Panc1 (cell line): Measurements from ENCODE around the gene MYEOV. TPM values are rescaled to one million over a fixed set of nuclear protein-coding genes. Genes with fewer than 3 reads are reported as not detected.

Experiments
- ATAC-seq: fragments of 200-7000 bp; cut with Tn5 transposase; 2 replicates; pipeline ENCODE4 v1.9.1; 2020; ENCODE audit warnings: mild to moderate bottlenecking, moderate library complexity
- BruUV-seq: library from RNA; stranded (reverse); fragments of 400-500 nt; replicated peaks from 2 replicates; lab custom pipeline; 2021; lab: Mats Ljungman, UMichigan
- CTCF ChIA-PET: fragments of 300-600 bp; sonication (Branson Sonifier 250); formaldehyde crosslinking; loops from one replicate; lab custom pipeline; 2022; ENCODE audit warnings: antibody characterized with exemption; lab: Charles Lee
- POLR2A ChIA-PET: fragments of 300-600 bp; sonication (Branson Sonifier 250); formaldehyde crosslinking; loops from one replicate; lab custom pipeline; 2022; ENCODE audit warnings: antibody characterized with exemption; lab: Charles Lee
- DNase-seq: peaks from one replicate; pipeline ENCODE4 v3.0.0-alpha.2; 2010; ENCODE audit warnings: low read depth, low spot score
- H3K27ac ChIP-seq: 2 replicates; pipeline ENCODE4 v1.5.1; 2011; ENCODE audit warnings: mild to moderate bottlenecking, low read length, inconsistent platforms
- H3K27me3 ChIP-seq: fragments of 200-500 bp; sonication (Bioruptor generic); 2 replicates; pipeline ENCODE4 v1.6.0; 2014; ENCODE audit warnings: low read length, inconsistent platforms; ENCODE audit not compliant: control insufficient read depth, insufficient read depth
- H3K36me3 ChIP-seq: fragments of 200-500 bp; sonication (Bioruptor generic); 2 replicates; pipeline ENCODE4 v1.5.1; 2014; ENCODE audit warnings: inconsistent platforms, mild to moderate bottlenecking, low read length, moderate library complexity; ENCODE audit not compliant: control insufficient read depth, insufficient read depth
- H3K4me1 ChIP-seq: 2 replicates; pipeline ENCODE4 v1.5.1; 2011; ENCODE audit warnings: inconsistent platforms, mild to moderate bottlenecking, low read length, moderate library complexity; ENCODE audit not compliant: control insufficient read depth, insufficient read depth
- H3K4me3 ChIP-seq, 2 experiments: 2 replicates each; pipeline ENCODE4 v1.5.1; 2011 to 2012; ENCODE audit warnings: low read depth in 2 of 2, low read length in 2 of 2, mild to moderate bottlenecking in 2 of 2, inconsistent platforms in 1 of 2, moderate library complexity in 1 of 2
- H3K9me3 ChIP-seq: fragments of 200-500 bp; sonication (Bioruptor generic); 2 replicates; pipeline ENCODE4 v1.5.1; 2014; ENCODE audit warnings: low read depth, mild to moderate bottlenecking, inconsistent platforms, low read length, moderate library complexity; ENCODE audit not compliant: control insufficient read depth, insufficient read depth
- CTCF ChIP-seq: fragments of 450-650 bp; IDR thresholded peaks from 2 replicates; pipeline ENCODE4 v1.5.1; 2017; ENCODE audit warnings: mild to moderate bottlenecking
- POLR2AphosphoS5 ChIP-seq: IDR thresholded peaks from 2 replicates; pipeline ENCODE4 v1.6.1; 2012; ENCODE audit warnings: mild to moderate bottlenecking, low read depth, low read length, moderate library complexity
- SIN3A ChIP-seq: IDR thresholded peaks from 2 replicates; pipeline ENCODE4 v1.6.1; 2012; ENCODE audit warnings: low read depth, mild to moderate bottlenecking, low read length, moderate library complexity, borderline replicate concordance; ENCODE audit not compliant: insufficient read depth
- TCF7L2 ChIP-seq: IDR thresholded peaks from 2 replicates; pipeline ENCODE4 v1.6.1; 2011; ENCODE audit warnings: mild to moderate bottlenecking, low read depth, low read length, inconsistent platforms
- in situ Hi-C: cut with HindIII; loops from 2 replicates; pipeline ENCODE4 v1.10.0; 2016; ENCODE audit warnings: low sequenced_read_pairs, low pct_unique_long_range_greater_than_20kb
- intact Hi-C: fragments of 100-400 bp; cut with micrococcal nuclease; formaldehyde crosslinking; loops from one replicate; pipeline ENCODE4 v1.10.0; 2022; ENCODE audit not compliant: unreplicated experiment
- total RNA-seq: library from RNA; stranded (reverse); gene quantifications from one replicate; pipeline ENCODE4 v1.2.1, GENCODE V29; 2021; ENCODE audit not compliant: unreplicated experiment
- TF ChIP-seq, protein P1 (sequence below), 2 experiments: IDR thresholded peaks; 2 replicates each; pipeline ENCODE4 v1.6.1; 2011 to 2012; ENCODE audit warnings: low read depth in 2 of 2, control low read depth in 1 of 2, low read length in 1 of 2, mild to moderate bottlenecking in 1 of 2, moderate library complexity in 1 of 2; ENCODE audit not compliant: insufficient read depth in 1 of 2

MYEOV gene
- total RNA-seq, 1 experiment from 2014 or later, result 69.8 TPM

- no peak for DNase-seq
- in situ Hi-C loops, result no loop called here
- intact Hi-C loops, result no loop called here
- ChIA-PET POLR2A (no interaction called here), CTCF (no interaction called here)
- Histone ChIP-seq H3K27me3 (no peaks in the 10 kb centered on the region), H3K4me1 (peaks cover 60% of the 10 kb centered on the region), H3K4me3 (no peak overlapping the region), H3K27ac (peak overlapping the region; percentile 78), H3K36me3 (no peaks in the 10 kb centered on the region), H3K9me3 (no peaks in the 10 kb centered on the region)
- no peak for ATAC-seq
- no TSS peak for BruUV-seq
- TF ChIP-seq, protein P1, sequence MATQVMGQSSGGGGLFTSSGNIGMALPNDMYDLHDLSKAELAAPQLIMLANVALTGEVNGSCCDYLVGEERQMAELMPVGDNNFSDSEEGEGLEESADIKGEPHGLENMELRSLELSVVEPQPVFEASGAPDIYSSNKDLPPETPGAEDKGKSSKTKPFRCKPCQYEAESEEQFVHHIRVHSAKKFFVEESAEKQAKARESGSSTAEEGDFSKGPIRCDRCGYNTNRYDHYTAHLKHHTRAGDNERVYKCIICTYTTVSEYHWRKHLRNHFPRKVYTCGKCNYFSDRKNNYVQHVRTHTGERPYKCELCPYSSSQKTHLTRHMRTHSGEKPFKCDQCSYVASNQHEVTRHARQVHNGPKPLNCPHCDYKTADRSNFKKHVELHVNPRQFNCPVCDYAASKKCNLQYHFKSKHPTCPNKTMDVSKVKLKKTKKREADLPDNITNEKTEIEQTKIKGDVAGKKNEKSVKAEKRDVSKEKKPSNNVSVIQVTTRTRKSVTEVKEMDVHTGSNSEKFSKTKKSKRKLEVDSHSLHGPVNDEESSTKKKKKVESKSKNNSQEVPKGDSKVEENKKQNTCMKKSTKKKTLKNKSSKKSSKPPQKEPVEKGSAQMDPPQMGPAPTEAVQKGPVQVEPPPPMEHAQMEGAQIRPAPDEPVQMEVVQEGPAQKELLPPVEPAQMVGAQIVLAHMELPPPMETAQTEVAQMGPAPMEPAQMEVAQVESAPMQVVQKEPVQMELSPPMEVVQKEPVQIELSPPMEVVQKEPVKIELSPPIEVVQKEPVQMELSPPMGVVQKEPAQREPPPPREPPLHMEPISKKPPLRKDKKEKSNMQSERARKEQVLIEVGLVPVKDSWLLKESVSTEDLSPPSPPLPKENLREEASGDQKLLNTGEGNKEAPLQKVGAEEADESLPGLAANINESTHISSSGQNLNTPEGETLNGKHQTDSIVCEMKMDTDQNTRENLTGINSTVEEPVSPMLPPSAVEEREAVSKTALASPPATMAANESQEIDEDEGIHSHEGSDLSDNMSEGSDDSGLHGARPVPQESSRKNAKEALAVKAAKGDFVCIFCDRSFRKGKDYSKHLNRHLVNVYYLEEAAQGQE (IDR thresholded peaks at IDR 0.05; ENCODE audit: insufficient read depth in 1 of 2, low read depth in 2 of 2, low read length in 1 of 2), result no peak
- no peak for TF ChIP-seq SIN3A
- TF ChIP-seq CTCF, result no peak
- TF ChIP-seq POLR2AphosphoS5, result no peak
- no peak for TF ChIP-seq TCF7L2
These were observed 15.8 kb downstream of the MYEOV start for GRCh38 chr11:69309631-69310280.

DNA sequence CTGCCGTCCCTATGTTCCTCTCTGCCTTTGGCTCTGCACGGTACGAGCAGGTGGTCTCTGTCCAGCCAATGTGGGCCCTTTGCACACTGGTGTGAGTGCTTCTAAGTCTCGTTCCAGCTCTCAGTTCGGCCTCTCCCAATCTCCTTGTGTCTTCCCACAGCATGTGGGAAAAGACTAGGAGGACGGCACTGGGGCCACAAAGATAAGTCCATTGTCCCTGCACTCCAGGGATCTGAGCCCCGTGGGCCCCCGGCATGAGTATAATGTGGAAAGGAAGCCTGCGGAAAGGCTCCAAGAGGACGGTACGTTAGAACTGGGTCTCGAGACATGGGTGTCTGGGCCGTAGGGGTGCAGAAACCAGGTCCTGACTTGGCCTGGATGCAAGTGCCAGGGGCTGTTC, 16.4 kb downstream of the MYEOV start:
- in situ Hi-C loops (no loop called here), intact Hi-C loops (no loop called here)
- ATAC-seq (no peak), DNase-seq (no peak)
- no TSS peak for BruUV-seq
- Histone ChIP-seq H3K4me1 (peaks cover 56% of the 10 kb centered on the region), H3K9me3 (no peaks in the 10 kb centered on the region), H3K4me3 (no peak overlapping the region), H3K27ac (peak overlapping the region; percentile 78), H3K36me3 (no peaks in the 10 kb centered on the region), H3K27me3 (no peaks in the 10 kb centered on the region)
- TF ChIP-seq, protein P1 (IDR thresholded peaks at IDR 0.05; ENCODE audit: insufficient read depth in 1 of 2, low read depth in 2 of 2, low read length in 1 of 2), result no peak
- TF ChIP-seq SIN3A (no peak), POLR2AphosphoS5 (no peak), TCF7L2 (no peak), CTCF (no peak)
- POLR2A ChIA-PET, result no interaction called here
- CTCF ChIA-PET, result no interaction called here
